HepG2 (cell line): ENCODE data around the gene GART. TPM values are rescaled to one million over a fixed set of nuclear protein-coding genes. Genes with fewer than 3 reads are reported as not detected.
A peak's percentile ranks its signal among the peaks of the same experiment; 100 is the strongest.

ENCODE experiments used
- CHD4 ChIP-seq: fragments of 200-600 bp; sonication (generic); IDR thresholded peaks from 2 replicates; pipeline ENCODE4 v1.7.0; 2017; ENCODE audit warnings: mild to moderate bottlenecking, low read length, borderline replicate concordance
- FOSL2 ChIP-seq: sonication (generic); formaldehyde crosslinking; IDR thresholded peaks from 2 replicates; pipeline ENCODE4 v1.4.0; 2020; ENCODE audit warnings: missing genetic modification reagents
- FOXO1 ChIP-seq: sonication (generic); formaldehyde crosslinking; IDR thresholded peaks from 2 replicates; pipeline ENCODE4 v1.4.0; 2020; ENCODE audit warnings: missing genetic modification reagents
- HOXA3 ChIP-seq: sonication (generic); formaldehyde crosslinking; IDR thresholded peaks from 2 replicates; pipeline ENCODE4 v1.5.0; 2020; ENCODE audit warnings: missing genetic modification reagents
- LCORL ChIP-seq, 2 experiments: fragments of 450-650 bp in 1 of 2; sonication (generic) in 1 of 2; formaldehyde crosslinking in 1 of 2; IDR thresholded peaks; 2 replicates each; pipeline versions ENCODE4 v1.5.0 to v1.6.1; 2017 to 2020; ENCODE audit warnings: antibody characterized with exemption in 1 of 2, missing genetic modification reagents in 1 of 2
- MTA3 ChIP-seq: sonication (generic); formaldehyde crosslinking; IDR thresholded peaks from 2 replicates; pipeline ENCODE4 v1.4.0; 2020; ENCODE audit warnings: missing genetic modification reagents
- MXI1 ChIP-seq: IDR thresholded peaks from 3 replicates; pipeline ENCODE4 v1.6.1; 2012; ENCODE audit warnings: low read depth, low read length, inconsistent platforms, borderline replicate concordance
- MYC ChIP-seq: sonication (generic); formaldehyde crosslinking; IDR thresholded peaks from 2 replicates; pipeline ENCODE4 v1.9.0; 2021; ENCODE audit warnings: missing genetic modification reagents, borderline replicate concordance
- PAX8 ChIP-seq: sonication (generic); formaldehyde crosslinking; IDR thresholded peaks from 2 replicates; pipeline ENCODE4 v1.8.0; 2022; ENCODE audit warnings: mild to moderate bottlenecking, missing genetic modification reagents, borderline replicate concordance
- PCBP1 ChIP-seq: fragments of 200-400 bp; formaldehyde crosslinking; IDR thresholded peaks from 2 replicates; pipeline ENCODE4 v1.6.1; 2017; ENCODE audit warnings: mild to moderate bottlenecking, low read depth, low read length, borderline replicate concordance
- PHF8 ChIP-seq: sonication (generic); formaldehyde crosslinking; IDR thresholded peaks from 2 replicates; pipeline ENCODE4 v1.5.0; 2020; ENCODE audit warnings: missing genetic modification reagents
- SIN3A ChIP-seq: IDR thresholded peaks from 2 replicates; pipeline ENCODE4 v1.6.1; 2011; ENCODE audit warnings: low read depth, mild to moderate bottlenecking, control low read depth, low read length, borderline replicate concordance
- U2AF1 ChIP-seq: fragments of 200-400 bp; formaldehyde crosslinking; optimal IDR thresholded peaks from 2 replicates; pipeline ENCODE3; 2017; ENCODE audit warnings: mild to moderate bottlenecking, low read depth, low read length
- ZBTB1 ChIP-seq: sonication (generic); formaldehyde crosslinking; IDR thresholded peaks from 2 replicates; pipeline ENCODE4 v1.4.0; 2020; ENCODE audit warnings: missing genetic modification reagents, borderline replicate concordance
- ZBTB7A ChIP-seq: sonication (generic); formaldehyde crosslinking; IDR thresholded peaks from 2 replicates; pipeline ENCODE4 v1.8.0; 2022; ENCODE audit warnings: mild to moderate bottlenecking, missing genetic modification reagents
- ZMYM4 ChIP-seq: sonication (generic); formaldehyde crosslinking; IDR thresholded peaks from 2 replicates; pipeline ENCODE4 v1.8.1; 2023; ENCODE audit warnings: mild to moderate bottlenecking, missing genetic modification reagents
- ZNF501 ChIP-seq: sonication (generic); formaldehyde crosslinking; IDR thresholded peaks from 2 replicates; pipeline ENCODE4 v1.5.1; 2020; ENCODE audit warnings: mild to moderate bottlenecking, moderate library complexity, missing genetic modification reagents
- ZNF839 ChIP-seq: sonication (generic); formaldehyde crosslinking; IDR thresholded peaks from 2 replicates; pipeline ENCODE4 v1.4.0; 2020; ENCODE audit warnings: missing genetic modification reagents, mild to moderate bottlenecking, borderline replicate concordance
- polyA plus RNA-seq, 8 experiments: library from polyadenylated mRNA; depleted of rRNA in 3 of 8; stranded (reverse) in 7 of 8; unstranded in 1 of 8; fragments of >200 nt; fragmentation: Illumina TruSeq in 4 of 8; extraction: Trizol in 4 of 8; gene quantifications; 2 replicates each; pipeline versions ENCODE4 v1.2.1 to v1.2.3, GENCODE V29; 2011 to 2016; ENCODE audit warnings: low read depth in 4 of 8, missing spikeins in 1 of 8, mixed read lengths in 1 of 8; ENCODE audit not compliant: insufficient read depth in 1 of 8
- total RNA-seq, 5 experiments: library from RNA; depleted of rRNA; stranded (reverse); fragments of >200 nt; fragmentation: Illumina TruSeq; extraction: Trizol; gene quantifications; 2 replicates each; pipeline ENCODE4 v1.2.3, GENCODE V29; 2016; ENCODE audit warnings: low read depth in 1 of 5
- TF ChIP-seq, protein P1 (sequence below): sonication (generic); formaldehyde crosslinking; IDR thresholded peaks from 2 replicates; pipeline ENCODE4 v1.8.0; 2022; ENCODE audit warnings: missing genetic modification reagents, mild to moderate bottlenecking, borderline replicate concordance
- TF ChIP-seq, protein P2 (sequence below): sonication (generic); formaldehyde crosslinking; IDR thresholded peaks from 2 replicates; pipeline ENCODE4 v1.4.0; 2020; ENCODE audit warnings: mild to moderate bottlenecking, missing genetic modification reagents
- TF ChIP-seq, protein P3 (sequence below): sonication (generic); formaldehyde crosslinking; IDR thresholded peaks from 2 replicates; pipeline ENCODE4 v1.8.1; 2023; ENCODE audit warnings: missing genetic modification reagents, inconsistent platforms, borderline replicate concordance

GART gene
- total and polyA plus RNA-seq, 2 of the 13 experiments (the other 11 are each of a cell fraction or from before 2014, with no cell fraction given): 17.9 to 109 TPM

DNA sequence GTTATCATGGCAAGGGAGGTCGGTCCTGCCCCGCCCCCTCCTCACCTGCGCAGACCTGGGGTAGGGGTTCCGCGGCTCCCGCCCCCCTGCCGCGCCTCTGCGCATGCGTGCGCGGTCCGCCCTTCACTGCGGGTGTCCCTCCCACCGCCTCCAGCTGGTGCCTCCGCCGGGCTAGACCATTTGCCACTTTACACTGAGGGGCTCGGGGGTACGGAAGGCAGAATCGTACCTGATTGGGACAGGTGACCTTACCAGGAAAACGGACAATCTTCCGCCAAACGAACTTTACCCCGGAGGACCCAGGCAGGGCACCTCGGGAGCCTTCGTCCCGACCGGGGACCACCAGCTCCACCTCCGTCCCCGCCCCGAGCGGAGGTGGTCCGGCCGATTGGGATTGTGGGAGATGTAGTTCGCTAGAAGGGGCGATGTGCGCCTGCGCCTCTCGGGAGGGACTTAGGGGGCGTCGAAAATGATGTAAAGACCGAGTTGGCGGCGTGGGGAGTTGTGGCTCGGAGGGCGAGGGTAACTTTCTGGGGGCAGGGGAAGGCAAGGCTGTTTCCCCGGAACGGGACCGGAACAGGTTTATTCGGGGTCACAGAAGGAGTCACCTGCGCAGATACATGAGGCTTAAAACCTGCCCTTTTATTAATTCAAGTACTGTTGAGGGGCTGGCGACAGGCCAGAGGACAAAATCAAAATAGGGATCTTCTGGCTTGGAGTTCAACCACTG, 50.4 kb downstream of the GART start, which contains the start of gene DNAJC28 (continued):
- TF ChIP-seq, protein P1, sequence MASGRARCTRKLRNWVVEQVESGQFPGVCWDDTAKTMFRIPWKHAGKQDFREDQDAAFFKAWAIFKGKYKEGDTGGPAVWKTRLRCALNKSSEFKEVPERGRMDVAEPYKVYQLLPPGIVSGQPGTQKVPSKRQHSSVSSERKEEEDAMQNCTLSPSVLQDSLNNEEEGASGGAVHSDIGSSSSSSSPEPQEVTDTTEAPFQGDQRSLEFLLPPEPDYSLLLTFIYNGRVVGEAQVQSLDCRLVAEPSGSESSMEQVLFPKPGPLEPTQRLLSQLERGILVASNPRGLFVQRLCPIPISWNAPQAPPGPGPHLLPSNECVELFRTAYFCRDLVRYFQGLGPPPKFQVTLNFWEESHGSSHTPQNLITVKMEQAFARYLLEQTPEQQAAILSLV (CRISPR knock-in tag): peak; percentile 44; the same call in 1 of the 2 replicates
- TF ChIP-seq MYC (CRISPR knock-in tag) (no peak; the same call in 1 of the 2 replicates), PCBP1 (peak; percentile 91; the same call in 1 of the 2 replicates), FOSL2 (CRISPR knock-in tag) (peak; percentile 30; the same call in 1 of the 2 replicates), ZBTB7A (CRISPR knock-in tag) (peak; percentile 82; the same call in 1 of the 2 replicates), U2AF1 (no peak), MXI1 (peak; percentile 51; the same call in 1 of the 3 replicates), FOXO1 (CRISPR knock-in tag) (peak; percentile 37; the same call in 1 of the 2 replicates), LCORL (IDR thresholded peaks at IDR 0.05) (no peak), LCORL (CRISPR knock-in tag; IDR thresholded peaks at IDR 0.05) (peak; percentile 67; the same call in 1 of the 2 replicates), HOXA3 (CRISPR knock-in tag) (peak; percentile 31; the same call in 1 of the 2 replicates), ZNF839 (0 out of 2 replicates have a peak, but pooled peaks have one; percentile 53), MTA3 (no peak), PAX8 (CRISPR knock-in tag) (peak; percentile 88; the same call in 1 of the 2 replicates), ZNF501 (CRISPR knock-in tag) (peak; percentile 92), CHD4 (no peak), SIN3A (peak; percentile 56; the same call in 1 of the 2 replicates), ZMYM4 (CRISPR knock-in tag) (peak; percentile 45; the same call in 1 of the 2 replicates), ZBTB1 (CRISPR knock-in tag) (no peak), PHF8 (CRISPR knock-in tag) (peak; percentile 66; the same call in 1 of the 2 replicates)
- TF ChIP-seq, protein P2, sequence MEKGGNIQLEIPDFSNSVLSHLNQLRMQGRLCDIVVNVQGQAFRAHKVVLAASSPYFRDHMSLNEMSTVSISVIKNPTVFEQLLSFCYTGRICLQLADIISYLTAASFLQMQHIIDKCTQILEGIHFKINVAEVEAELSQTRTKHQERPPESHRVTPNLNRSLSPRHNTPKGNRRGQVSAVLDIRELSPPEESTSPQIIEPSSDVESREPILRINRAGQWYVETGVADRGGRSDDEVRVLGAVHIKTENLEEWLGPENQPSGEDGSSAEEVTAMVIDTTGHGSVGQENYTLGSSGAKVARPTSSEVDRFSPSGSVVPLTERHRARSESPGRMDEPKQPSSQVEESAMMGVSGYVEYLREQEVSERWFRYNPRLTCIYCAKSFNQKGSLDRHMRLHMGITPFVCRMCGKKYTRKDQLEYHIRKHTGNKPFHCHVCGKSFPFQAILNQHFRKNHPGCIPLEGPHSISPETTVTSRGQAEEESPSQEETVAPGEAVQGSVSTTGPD (CRISPR knock-in tag): no peak
- TF ChIP-seq, protein P3, sequence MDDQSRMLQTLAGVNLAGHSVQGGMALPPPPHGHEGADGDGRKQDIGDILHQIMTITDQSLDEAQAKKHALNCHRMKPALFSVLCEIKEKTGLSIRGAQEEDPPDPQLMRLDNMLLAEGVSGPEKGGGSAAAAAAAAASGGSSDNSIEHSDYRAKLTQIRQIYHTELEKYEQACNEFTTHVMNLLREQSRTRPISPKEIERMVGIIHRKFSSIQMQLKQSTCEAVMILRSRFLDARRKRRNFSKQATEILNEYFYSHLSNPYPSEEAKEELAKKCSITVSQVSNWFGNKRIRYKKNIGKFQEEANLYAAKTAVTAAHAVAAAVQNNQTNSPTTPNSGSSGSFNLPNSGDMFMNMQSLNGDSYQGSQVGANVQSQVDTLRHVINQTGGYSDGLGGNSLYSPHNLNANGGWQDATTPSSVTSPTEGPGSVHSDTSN (CRISPR knock-in tag): no peak
